ENCODE measurements around the gene IGDCC3. TPM values are rescaled to one million over a fixed set of nuclear protein-coding genes. Genes with fewer than 3 reads are reported as not detected.

The IGDCC3 gene
- total RNA-seq, 3 donors from 2014 or later (not counting 1 experiment from before 2014, with no cell fraction given) = not detected

DNA sequence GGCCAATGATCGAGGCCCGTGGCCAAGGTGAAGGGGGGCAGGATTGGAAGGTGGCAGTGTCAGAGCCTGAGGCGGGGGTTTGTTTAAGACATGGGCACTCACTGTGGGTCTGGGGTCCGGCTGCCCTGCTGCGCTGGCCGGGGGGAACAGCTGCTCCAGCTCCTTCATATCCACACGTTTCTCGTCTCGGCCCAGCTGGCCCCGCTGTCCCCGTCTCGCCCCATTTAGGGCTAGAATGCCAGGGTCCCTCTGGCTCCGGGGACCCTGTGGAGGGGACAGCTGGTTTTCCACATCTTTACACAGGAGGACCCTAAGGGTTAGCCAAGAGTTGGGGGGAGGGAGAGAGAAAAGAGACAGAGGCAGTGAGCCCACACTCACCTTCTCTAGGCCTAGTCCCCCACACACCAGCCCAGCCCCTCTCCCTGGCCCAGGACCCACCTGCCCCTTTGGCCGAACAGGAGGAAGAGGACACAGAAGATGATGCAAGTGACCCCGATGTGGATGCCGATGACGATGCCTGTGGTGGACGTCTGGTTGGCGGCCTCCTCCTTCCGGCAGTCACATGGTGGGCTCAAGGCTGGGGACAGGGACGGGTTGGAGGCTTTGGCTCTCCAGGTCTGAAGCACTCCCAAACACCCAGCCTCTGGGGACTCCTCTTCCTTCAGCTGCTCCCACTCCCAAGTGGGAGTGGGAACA lies 48.4 kb downstream of the IGDCC3 start:
- TF ChIP-seq, protein P1, sequence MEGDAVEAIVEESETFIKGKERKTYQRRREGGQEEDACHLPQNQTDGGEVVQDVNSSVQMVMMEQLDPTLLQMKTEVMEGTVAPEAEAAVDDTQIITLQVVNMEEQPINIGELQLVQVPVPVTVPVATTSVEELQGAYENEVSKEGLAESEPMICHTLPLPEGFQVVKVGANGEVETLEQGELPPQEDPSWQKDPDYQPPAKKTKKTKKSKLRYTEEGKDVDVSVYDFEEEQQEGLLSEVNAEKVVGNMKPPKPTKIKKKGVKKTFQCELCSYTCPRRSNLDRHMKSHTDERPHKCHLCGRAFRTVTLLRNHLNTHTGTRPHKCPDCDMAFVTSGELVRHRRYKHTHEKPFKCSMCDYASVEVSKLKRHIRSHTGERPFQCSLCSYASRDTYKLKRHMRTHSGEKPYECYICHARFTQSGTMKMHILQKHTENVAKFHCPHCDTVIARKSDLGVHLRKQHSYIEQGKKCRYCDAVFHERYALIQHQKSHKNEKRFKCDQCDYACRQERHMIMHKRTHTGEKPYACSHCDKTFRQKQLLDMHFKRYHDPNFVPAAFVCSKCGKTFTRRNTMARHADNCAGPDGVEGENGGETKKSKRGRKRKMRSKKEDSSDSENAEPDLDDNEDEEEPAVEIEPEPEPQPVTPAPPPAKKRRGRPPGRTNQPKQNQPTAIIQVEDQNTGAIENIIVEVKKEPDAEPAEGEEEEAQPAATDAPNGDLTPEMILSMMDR (IDR thresholded peaks at IDR 0.05) = no peak
- Histone ChIP-seq H3K4me3 (ENCODE audit: low read length) (no peak overlapping the region), H3K27ac (ENCODE audit: low read length) (no peak overlapping the region), H3K9me3 (ENCODE audit: control insufficient read depth, insufficient read depth, low read length) (no peaks in the 10 kb centered on the region), H3K36me3 (ENCODE audit: control insufficient read depth, insufficient read depth, low read length) (no peaks in the 10 kb centered on the region), H3K27me3 (ENCODE audit: control insufficient read depth, insufficient read depth, low read length) (peaks cover 5% of the 10 kb centered on the region), H3K4me1 (ENCODE audit: control insufficient read depth, insufficient read depth, low read length) (no peaks in the 10 kb centered on the region)
- Mint-ChIP-seq H3K36me3 (no peaks in the 10 kb centered on the region), H3K4me1 (no peaks in the 10 kb centered on the region), H3K4me3 (no peak overlapping the region), H3K27ac (no peak overlapping the region), H3K9me3 (no peaks in the 10 kb centered on the region), H3K27me3 (ENCODE audit: low read depth in 2 of 2) (no peaks in the 10 kb centered on the region)
- intact Hi-C loops (cut with micrococcal nuclease) = no loop called here
- DNase-seq (no peak), ATAC-seq (no peak)
- WGBS (ENCODE audit: insufficient coverage) = 92% methylated on average over 21 of the region's 21 CpGs

DNA sequence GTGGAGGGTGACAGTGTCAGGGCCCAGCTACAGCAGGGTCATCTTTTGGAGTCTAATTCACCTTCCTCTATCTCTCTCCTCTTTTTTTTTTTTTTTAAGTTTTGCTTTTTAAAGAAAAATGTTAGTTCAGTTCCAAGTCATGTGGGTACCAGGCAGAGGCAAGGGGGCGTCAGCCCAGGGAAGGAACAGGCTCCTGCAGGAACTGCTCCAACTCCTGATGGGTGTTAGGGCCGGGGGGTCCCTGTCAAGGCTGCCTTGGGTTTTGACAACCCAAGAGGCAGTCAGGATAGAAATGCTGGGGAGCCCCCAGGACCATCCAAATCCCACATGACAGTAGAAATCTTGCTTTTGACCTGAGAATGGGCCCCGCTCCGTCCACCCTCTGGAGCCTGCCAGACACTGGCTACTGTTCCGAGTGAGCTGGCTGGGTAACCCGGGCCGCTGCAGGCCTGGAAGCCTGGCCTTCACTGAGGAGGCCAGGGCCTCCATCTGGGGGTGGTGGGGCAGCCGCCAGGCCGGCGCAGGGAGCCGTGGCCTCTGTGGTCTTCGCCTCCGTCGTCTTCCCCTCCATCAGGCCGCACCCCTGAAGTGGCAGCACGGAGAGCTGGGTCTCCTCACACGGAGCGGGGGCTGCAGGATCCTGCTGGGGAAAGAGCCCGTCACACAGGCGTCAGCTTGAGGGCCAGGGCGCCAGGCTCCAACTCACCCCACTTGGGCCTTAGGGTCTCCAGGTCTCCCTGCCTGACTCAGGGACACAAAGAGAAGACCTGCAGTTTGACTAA lies 49.1 kb downstream of the IGDCC3 start:
- Mint-ChIP-seq H3K27me3 (ENCODE audit: low read depth in 2 of 2) (no peaks in the 10 kb centered on the region), H3K36me3 (no peaks in the 10 kb centered on the region), H3K4me1 (no peaks in the 10 kb centered on the region), H3K9me3 (no peaks in the 10 kb centered on the region), H3K4me3 (no peak overlapping the region), H3K27ac (no peak overlapping the region)
- no peak for DNase-seq
- intact Hi-C loops (cut with micrococcal nuclease) = no loop called here
- H3K36me3 ChIP-seq (ENCODE audit: control insufficient read depth, insufficient read depth, low read length) = no peaks in the 10 kb centered on the region
- H3K27me3 ChIP-seq (ENCODE audit: control insufficient read depth, insufficient read depth, low read length) = peaks cover 5% of the 10 kb centered on the region
- no peak for ATAC-seq
- 84% methylated on average over 21 of the region's 21 CpGs for WGBS (ENCODE audit: insufficient coverage)
- H3K9me3 ChIP-seq (ENCODE audit: control insufficient read depth, insufficient read depth, low read length) = no peaks in the 10 kb centered on the region
- H3K27ac ChIP-seq (ENCODE audit: low read length) = no peak overlapping the region
- no peaks in the 10 kb centered on the region for H3K4me1 ChIP-seq (ENCODE audit: control insufficient read depth, insufficient read depth, low read length)
- no peak overlapping the region for H3K4me3 ChIP-seq (ENCODE audit: low read length)
- TF ChIP-seq, protein P1 (IDR thresholded peaks at IDR 0.05) = no peak

DNA sequence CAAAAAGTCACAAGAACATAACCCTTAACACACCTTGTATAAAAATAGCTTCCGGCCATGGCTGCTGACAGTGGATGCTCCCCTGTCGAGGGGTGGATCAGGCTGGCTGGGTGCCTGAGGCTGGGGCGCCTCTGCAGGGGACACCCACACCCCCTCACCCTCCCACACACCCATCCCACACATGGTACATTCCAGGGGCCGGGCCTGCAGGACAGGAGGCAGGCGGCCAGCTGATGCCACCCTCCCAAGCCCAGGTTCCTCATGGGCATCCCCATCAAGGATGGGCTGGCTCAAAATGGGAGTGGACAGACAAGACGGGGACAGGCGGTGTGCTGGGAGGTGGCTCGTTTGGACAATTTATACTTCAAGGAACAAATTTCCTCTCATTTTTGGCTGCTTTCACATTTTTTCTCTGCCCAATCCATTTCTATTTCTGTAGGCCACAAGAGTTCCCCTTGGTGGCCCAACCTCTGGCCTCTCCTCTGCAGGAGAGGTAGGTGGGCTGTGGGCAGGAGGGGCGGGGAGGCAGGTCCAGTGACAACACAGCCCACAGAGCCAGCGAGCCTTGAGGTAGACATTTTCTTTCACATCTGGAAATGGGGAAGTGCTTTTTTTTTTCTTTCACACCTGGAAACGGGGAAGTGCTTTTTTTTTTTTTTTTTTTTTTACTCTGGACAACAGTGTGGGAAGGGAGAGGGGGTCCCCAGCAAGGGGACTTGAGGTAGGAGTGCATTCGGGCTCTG lies 50.0 kb downstream of the IGDCC3 start:
- Histone ChIP-seq H3K27me3 (ENCODE audit: control insufficient read depth, insufficient read depth, low read length) (peaks cover 5% of the 10 kb centered on the region), H3K4me3 (ENCODE audit: low read length) (no peak overlapping the region), H3K27ac (ENCODE audit: low read length) (no peak overlapping the region), H3K9me3 (ENCODE audit: control insufficient read depth, insufficient read depth, low read length) (no peaks in the 10 kb centered on the region), H3K4me1 (ENCODE audit: control insufficient read depth, insufficient read depth, low read length) (no peaks in the 10 kb centered on the region), H3K36me3 (ENCODE audit: control insufficient read depth, insufficient read depth, low read length) (no peaks in the 10 kb centered on the region)
- H3K4me3 Mint-ChIP-seq = no peak overlapping the region
- 62% methylated on average over 12 of the region's 12 CpGs for WGBS (ENCODE audit: insufficient coverage)
- ATAC-seq = no peak
- intact Hi-C loops (cut with micrococcal nuclease) = no loop called here
- DNase-seq = no peak
- no peaks in the 10 kb centered on the region for H3K9me3 Mint-ChIP-seq
- TF ChIP-seq, protein P1 (IDR thresholded peaks at IDR 0.05) = no peak
- H3K4me1 Mint-ChIP-seq = no peaks in the 10 kb centered on the region
- no peak overlapping the region for H3K27ac Mint-ChIP-seq
- no peaks in the 10 kb centered on the region for H3K27me3 Mint-ChIP-seq (ENCODE audit: low read depth in 2 of 2)
- H3K36me3 Mint-ChIP-seq = no peaks in the 10 kb centered on the region

All from natural killer cell (primary cell).